SK-N-SH treated with all-trans-retinoic acid at 6 μM for 48 hours (cell line): Measurements from ENCODE around the gene KLHL25.

ENCODE experiments used
- ATAC-seq: fragments of 200-7000 bp; cut with Tn5 transposase; 3 replicates; pipeline ENCODE4 v1.9.1; 2020; ENCODE audit warnings: mild to moderate bottlenecking, moderate library complexity
- ARNTL ChIP-seq: fragments of 450-650 bp; formaldehyde crosslinking; IDR thresholded peaks from 2 replicates; pipeline ENCODE4 v1.5.0; 2020; ENCODE audit warnings: low read depth, mild to moderate bottlenecking, moderate library complexity, borderline replicate concordance
- BACH2 ChIP-seq: fragments of 250-450 bp; sonication (Bioruptor Pico); IDR thresholded peaks from 2 replicates; pipeline ENCODE4 v1.9.0; 2021; ENCODE audit warnings: mild to moderate bottlenecking, borderline replicate concordance
- CREB5 ChIP-seq: fragments of 250-450 bp; sonication (Bioruptor Pico); IDR thresholded peaks from 2 replicates; pipeline ENCODE4 v1.5.1; 2020; ENCODE audit warnings: low read depth, mild to moderate bottlenecking, moderate library complexity
- CSDC2 ChIP-seq: fragments of 250-450 bp; sonication (Bioruptor Pico); IDR thresholded peaks from 2 replicates; pipeline ENCODE4 v1.5.0; 2020; ENCODE audit warnings: mild to moderate bottlenecking, moderate library complexity
- CSRNP3 ChIP-seq: fragments of 250-450 bp; sonication (Bioruptor Pico); IDR thresholded peaks from 2 replicates; pipeline ENCODE4 v1.5.1; 2021; ENCODE audit warnings: mild to moderate bottlenecking, moderate library complexity
- ESRRG ChIP-seq: fragments of 250-450 bp; sonication (Bioruptor Pico); IDR thresholded peaks from 2 replicates; pipeline ENCODE4 v1.6.1; 2021; ENCODE audit warnings: mild to moderate bottlenecking
- GLIS3 ChIP-seq: fragments of 250-450 bp; sonication (Bioruptor Pico); IDR thresholded peaks from 2 replicates; pipeline ENCODE4 v1.5.0; 2020; ENCODE audit warnings: mild to moderate bottlenecking, moderate library complexity
- OSR1 ChIP-seq: fragments of 250-450 bp; sonication (Bioruptor Pico); IDR thresholded peaks from 2 replicates; pipeline ENCODE4 v1.8.0; 2022; ENCODE audit warnings: moderate library complexity, mild to moderate bottlenecking, inconsistent platforms
- PPARA ChIP-seq: fragments of 250-450 bp; sonication (Bioruptor Pico); IDR thresholded peaks from 2 replicates; pipeline ENCODE4 v1.5.0; 2020; ENCODE audit warnings: mild to moderate bottlenecking, borderline replicate concordance
- SNAI2 ChIP-seq: fragments of 250-450 bp; sonication (Bioruptor Pico); IDR thresholded peaks from 2 replicates; pipeline ENCODE4 v1.5.0; 2020; ENCODE audit warnings: mild to moderate bottlenecking, moderate library complexity
- TOX ChIP-seq: fragments of 250-450 bp; sonication (Bioruptor Pico); IDR thresholded peaks from 2 replicates; pipeline ENCODE4 v1.8.0; 2021; ENCODE audit warnings: mild to moderate bottlenecking, moderate library complexity, borderline replicate concordance
- ZC3H10 ChIP-seq: fragments of 250-450 bp; sonication (Bioruptor Pico); IDR thresholded peaks from 2 replicates; pipeline ENCODE4 v1.5.1; 2021; ENCODE audit warnings: mild to moderate bottlenecking, moderate library complexity
- ZFP3 ChIP-seq: fragments of 250-450 bp; sonication (Bioruptor Pico); IDR thresholded peaks from 2 replicates; pipeline ENCODE4 v1.5.0; 2020; ENCODE audit warnings: mild to moderate bottlenecking, moderate library complexity
- ZFP30 ChIP-seq: fragments of 450-650 bp; formaldehyde crosslinking; IDR thresholded peaks from 2 replicates; pipeline ENCODE4 v1.5.0; 2022; ENCODE audit warnings: mild to moderate bottlenecking, moderate library complexity
- ZNF565 ChIP-seq: fragments of 450-650 bp; formaldehyde crosslinking; conservative IDR thresholded peaks from 2 replicates; pipeline ENCODE4 v1.5.0; 2020; ENCODE audit warnings: low read depth, mild to moderate bottlenecking, moderate library complexity
- ZNF70 ChIP-seq: fragments of 450-650 bp; formaldehyde crosslinking; IDR thresholded peaks from 2 replicates; pipeline ENCODE4 v1.5.0; 2020; ENCODE audit warnings: mild to moderate bottlenecking, moderate library complexity
- ZNF8 ChIP-seq: fragments of 450-650 bp; formaldehyde crosslinking; IDR thresholded peaks from 2 replicates; pipeline ENCODE4 v1.5.0; 2020; ENCODE audit warnings: mild to moderate bottlenecking, moderate library complexity
- TF ChIP-seq, protein P1 (sequence below): fragments of 250-450 bp; sonication (Bioruptor Pico); IDR thresholded peaks from 2 replicates; pipeline ENCODE4 v1.5.0; 2020; ENCODE audit warnings: mild to moderate bottlenecking, moderate library complexity
- TF ChIP-seq, protein P2 (sequence below): fragments of 250-450 bp; sonication (Bioruptor Pico); IDR thresholded peaks from 2 replicates; pipeline ENCODE4 v1.8.0; 2020; ENCODE audit warnings: mild to moderate bottlenecking, moderate library complexity, borderline replicate concordance

KLHL25 gene

DNA sequence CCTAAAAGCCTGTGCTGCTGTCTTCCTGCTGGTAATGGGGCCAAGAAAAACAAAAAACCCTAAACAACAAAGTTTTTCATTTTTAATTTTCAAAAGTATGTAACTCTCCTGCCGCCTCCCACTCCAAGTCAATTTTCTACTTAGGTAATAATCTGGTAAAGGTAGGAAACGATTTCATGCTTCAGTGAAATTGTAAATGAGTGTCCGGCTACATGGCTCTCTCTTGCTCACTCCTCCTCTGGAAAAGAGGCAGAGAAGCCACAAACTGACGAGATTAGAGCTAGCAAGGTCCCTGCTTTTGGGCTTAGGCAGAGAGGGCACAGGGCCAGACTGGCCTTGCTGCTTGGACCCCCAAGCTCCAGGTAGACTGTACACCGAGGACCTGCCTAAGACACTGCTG, 23.5 kb downstream of the KLHL25 start (continued):
- TF ChIP-seq, protein P1, sequence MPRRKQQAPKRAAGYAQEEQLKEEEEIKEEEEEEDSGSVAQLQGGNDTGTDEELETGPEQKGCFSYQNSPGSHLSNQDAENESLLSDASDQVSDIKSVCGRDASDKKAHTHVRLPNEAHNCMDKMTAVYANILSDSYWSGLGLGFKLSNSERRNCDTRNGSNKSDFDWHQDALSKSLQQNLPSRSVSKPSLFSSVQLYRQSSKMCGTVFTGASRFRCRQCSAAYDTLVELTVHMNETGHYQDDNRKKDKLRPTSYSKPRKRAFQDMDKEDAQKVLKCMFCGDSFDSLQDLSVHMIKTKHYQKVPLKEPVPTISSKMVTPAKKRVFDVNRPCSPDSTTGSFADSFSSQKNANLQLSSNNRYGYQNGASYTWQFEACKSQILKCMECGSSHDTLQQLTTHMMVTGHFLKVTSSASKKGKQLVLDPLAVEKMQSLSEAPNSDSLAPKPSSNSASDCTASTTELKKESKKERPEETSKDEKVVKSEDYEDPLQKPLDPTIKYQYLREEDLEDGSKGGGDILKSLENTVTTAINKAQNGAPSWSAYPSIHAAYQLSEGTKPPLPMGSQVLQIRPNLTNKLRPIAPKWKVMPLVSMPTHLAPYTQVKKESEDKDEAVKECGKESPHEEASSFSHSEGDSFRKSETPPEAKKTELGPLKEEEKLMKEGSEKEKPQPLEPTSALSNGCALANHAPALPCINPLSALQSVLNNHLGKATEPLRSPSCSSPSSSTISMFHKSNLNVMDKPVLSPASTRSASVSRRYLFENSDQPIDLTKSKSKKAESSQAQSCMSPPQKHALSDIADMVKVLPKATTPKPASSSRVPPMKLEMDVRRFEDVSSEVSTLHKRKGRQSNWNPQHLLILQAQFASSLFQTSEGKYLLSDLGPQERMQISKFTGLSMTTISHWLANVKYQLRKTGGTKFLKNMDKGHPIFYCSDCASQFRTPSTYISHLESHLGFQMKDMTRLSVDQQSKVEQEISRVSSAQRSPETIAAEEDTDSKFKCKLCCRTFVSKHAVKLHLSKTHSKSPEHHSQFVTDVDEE (CRISPR knock-in tag) = no peak
- no peak for TF ChIP-seq ZNF565 (CRISPR knock-in tag)
- no peak for TF ChIP-seq PPARA (CRISPR knock-in tag)
- TF ChIP-seq TOX = no peak
- no peak for TF ChIP-seq ESRRG (CRISPR knock-in tag)
- no peak for TF ChIP-seq BACH2 (CRISPR knock-in tag)

DNA sequence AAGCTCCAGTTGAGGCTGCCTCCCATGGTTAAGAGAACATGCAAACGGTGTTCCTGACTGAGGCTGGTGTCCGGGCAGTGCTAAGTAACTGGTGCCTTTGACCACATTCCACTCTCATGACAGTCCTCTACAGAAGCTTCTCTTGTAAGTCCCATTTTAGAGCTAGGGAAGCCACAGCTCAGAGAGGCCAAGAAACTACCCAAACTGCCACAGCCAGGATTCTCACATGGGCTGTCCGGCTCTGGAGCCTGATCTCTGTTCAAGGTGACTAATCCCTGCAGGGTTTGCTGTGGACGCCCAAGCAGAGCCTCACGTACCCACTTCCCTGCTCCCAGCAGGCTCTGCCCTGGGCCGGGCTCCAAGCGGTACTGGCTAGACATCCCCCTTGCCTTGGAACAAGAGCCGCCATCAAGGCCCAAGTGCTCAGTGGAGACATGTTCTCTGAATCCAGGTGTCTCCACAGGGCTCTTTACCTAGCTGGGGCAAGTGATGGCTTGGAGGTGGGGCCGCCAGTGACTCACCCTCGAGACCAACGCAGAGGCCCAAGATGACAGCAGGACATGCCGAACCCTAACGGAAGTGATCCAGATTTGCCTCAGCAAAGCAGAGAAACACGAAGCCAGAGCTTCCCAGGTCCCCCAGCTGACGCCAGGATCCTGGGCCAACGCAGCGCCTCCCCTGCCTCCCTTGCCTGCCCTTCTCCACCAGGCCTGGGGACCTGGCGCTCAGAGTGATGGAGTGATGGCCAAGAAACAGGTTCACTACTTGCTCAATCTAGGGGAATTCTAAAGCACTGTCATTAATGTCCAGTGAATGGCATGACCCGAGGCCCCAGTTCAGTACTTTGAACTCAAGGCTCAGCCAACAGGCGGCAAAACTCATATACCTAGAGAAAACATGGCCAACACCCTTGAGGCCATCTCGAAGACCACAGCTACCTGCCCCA, 24.4 kb downstream of the KLHL25 start:
- no peak for TF ChIP-seq ZFP30 (CRISPR knock-in tag)
- no peak for TF ChIP-seq TOX
- no peak for TF ChIP-seq ZNF8
- TF ChIP-seq ARNTL = no peak
- TF ChIP-seq, protein P2, sequence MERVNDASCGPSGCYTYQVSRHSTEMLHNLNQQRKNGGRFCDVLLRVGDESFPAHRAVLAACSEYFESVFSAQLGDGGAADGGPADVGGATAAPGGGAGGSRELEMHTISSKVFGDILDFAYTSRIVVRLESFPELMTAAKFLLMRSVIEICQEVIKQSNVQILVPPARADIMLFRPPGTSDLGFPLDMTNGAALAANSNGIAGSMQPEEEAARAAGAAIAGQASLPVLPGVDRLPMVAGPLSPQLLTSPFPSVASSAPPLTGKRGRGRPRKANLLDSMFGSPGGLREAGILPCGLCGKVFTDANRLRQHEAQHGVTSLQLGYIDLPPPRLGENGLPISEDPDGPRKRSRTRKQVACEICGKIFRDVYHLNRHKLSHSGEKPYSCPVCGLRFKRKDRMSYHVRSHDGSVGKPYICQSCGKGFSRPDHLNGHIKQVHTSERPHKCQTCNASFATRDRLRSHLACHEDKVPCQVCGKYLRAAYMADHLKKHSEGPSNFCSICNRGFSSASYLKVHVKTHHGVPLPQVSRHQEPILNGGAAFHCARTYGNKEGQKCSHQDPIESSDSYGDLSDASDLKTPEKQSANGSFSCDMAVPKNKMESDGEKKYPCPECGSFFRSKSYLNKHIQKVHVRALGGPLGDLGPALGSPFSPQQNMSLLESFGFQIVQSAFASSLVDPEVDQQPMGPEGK (CRISPR knock-in tag) = no peak
- TF ChIP-seq, protein P1 (CRISPR knock-in tag) = no peak
- TF ChIP-seq CSDC2 = no peak
- no peak for TF ChIP-seq CREB5
- TF ChIP-seq ZNF70 (CRISPR knock-in tag) = no peak
- no peak for TF ChIP-seq SNAI2
- TF ChIP-seq PPARA (CRISPR knock-in tag) = no peak
- no peak for TF ChIP-seq ESRRG (CRISPR knock-in tag)
- TF ChIP-seq BACH2 (CRISPR knock-in tag) = no peak
- no peak for TF ChIP-seq ZNF565 (CRISPR knock-in tag)
- TF ChIP-seq OSR1 = no peak
- no peak for TF ChIP-seq ZFP3 (CRISPR knock-in tag)
- no peak for TF ChIP-seq ZC3H10 (CRISPR knock-in tag)
- TF ChIP-seq GLIS3 (CRISPR knock-in tag) = no peak
- TF ChIP-seq CSRNP3 = no peak
- ATAC-seq = no peak; the same call in 2 of the 3 replicates
